ENCODE results near the gene ADAD2. TPM values are rescaled to one million over a fixed set of nuclear protein-coding genes. Genes with fewer than 3 reads are reported as not detected.

Gene ADAD2
- total RNA-seq, 1 donor from 2014 or later = not detected

GRCh38 chr16:84181144-84181915, 9.6 kb upstream of the ADAD2 start:
- Mint-ChIP-seq H3K27ac (ENCODE audit: unreplicated experiment) (no peak overlapping the region), H3K4me1 (peaks cover 19% of the 10 kb centered on the region), H3K4me3 (no peak overlapping the region), H3K9me3 (no peaks in the 10 kb centered on the region), H3K36me3 (ENCODE audit: low read depth) (peaks cover 4% of the 10 kb centered on the region), H3K27me3 (ENCODE audit: low read depth) (no peaks in the 10 kb centered on the region)
- TF ChIP-seq, protein P1, sequence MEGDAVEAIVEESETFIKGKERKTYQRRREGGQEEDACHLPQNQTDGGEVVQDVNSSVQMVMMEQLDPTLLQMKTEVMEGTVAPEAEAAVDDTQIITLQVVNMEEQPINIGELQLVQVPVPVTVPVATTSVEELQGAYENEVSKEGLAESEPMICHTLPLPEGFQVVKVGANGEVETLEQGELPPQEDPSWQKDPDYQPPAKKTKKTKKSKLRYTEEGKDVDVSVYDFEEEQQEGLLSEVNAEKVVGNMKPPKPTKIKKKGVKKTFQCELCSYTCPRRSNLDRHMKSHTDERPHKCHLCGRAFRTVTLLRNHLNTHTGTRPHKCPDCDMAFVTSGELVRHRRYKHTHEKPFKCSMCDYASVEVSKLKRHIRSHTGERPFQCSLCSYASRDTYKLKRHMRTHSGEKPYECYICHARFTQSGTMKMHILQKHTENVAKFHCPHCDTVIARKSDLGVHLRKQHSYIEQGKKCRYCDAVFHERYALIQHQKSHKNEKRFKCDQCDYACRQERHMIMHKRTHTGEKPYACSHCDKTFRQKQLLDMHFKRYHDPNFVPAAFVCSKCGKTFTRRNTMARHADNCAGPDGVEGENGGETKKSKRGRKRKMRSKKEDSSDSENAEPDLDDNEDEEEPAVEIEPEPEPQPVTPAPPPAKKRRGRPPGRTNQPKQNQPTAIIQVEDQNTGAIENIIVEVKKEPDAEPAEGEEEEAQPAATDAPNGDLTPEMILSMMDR (conservative IDR thresholded peaks at IDR 0.05) = no peak
- DNase-seq (ENCODE audit: low read depth, low spot score) = no peak

- TF ChIP-seq, protein P1 (conservative IDR thresholded peaks at IDR 0.05) = no peak
- no peak for DNase-seq (ENCODE audit: low read depth, low spot score)
- Mint-ChIP-seq H3K36me3 (ENCODE audit: low read depth) (peaks cover 4% of the 10 kb centered on the region), H3K27me3 (ENCODE audit: low read depth) (no peaks in the 10 kb centered on the region), H3K27ac (ENCODE audit: unreplicated experiment) (no peak overlapping the region), H3K4me3 (no peak overlapping the region), H3K9me3 (no peaks in the 10 kb centered on the region), H3K4me1 (peaks cover 16% of the 10 kb centered on the region)
Observed at GRCh38 chr16:84182104-84182503, 8.9 kb upstream of the ADAD2 start.

DNA sequence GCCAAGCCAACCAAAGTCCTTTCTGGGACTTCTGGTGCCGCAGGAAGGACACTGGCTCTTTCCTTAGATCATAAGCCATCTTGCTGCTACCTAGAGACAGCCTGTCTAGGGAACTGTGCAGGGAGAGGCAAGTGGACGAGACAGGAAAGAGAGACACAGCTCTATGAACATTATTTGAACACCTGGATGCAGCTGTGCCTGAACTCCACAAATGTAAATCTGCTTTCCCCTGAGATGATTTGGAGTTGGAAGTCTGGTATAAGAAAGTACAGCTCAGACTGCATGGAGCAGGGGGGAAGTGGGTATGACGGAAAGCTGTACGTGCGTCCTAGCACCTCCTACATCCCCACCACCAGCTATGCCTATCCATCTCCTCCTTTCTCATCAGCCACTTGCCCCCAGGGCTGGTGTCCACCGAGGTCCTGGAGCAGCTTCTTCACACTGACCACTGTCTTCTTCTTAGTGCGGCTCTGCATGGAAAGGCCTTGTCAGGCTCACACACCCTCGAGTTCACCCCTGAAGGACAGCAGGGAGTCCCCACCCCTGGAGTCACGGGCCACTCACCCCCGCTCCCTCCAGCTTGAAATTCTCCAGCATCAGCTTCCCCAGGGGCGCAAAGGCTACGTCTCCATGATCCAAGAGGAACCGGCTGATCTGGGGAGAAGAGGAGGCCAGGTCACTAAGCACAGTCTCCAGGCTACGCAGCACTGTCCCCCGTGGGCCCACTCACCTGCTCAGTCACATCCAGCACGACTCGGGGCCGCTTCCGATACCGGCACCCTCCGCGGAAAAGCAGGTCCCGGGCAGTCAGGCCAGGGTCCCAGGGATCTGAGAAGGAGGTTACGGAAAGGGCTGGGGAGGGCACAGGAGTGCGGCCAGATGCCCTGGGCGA, 8.0 kb upstream of the ADAD2 start:
- Mint-ChIP-seq H3K36me3 (ENCODE audit: low read depth) (peaks cover 4% of the 10 kb centered on the region), H3K27ac (ENCODE audit: unreplicated experiment) (no peak overlapping the region), H3K27me3 (ENCODE audit: low read depth) (no peaks in the 10 kb centered on the region), H3K4me1 (peaks cover 9% of the 10 kb centered on the region), H3K9me3 (no peaks in the 10 kb centered on the region), H3K4me3 (peak overlapping the region; percentile 51)
- DNase-seq (ENCODE audit: low read depth, low spot score) = no peak
- TF ChIP-seq, protein P1 (conservative IDR thresholded peaks at IDR 0.05) = no peak

- Mint-ChIP-seq H3K27me3 (ENCODE audit: low read depth) (no peaks in the 10 kb centered on the region), H3K36me3 (ENCODE audit: low read depth) (peaks cover 4% of the 10 kb centered on the region), H3K4me3 (no peak overlapping the region), H3K9me3 (no peaks in the 10 kb centered on the region), H3K4me1 (peaks cover 8% of the 10 kb centered on the region), H3K27ac (ENCODE audit: unreplicated experiment) (no peak overlapping the region)
- TF ChIP-seq, protein P1 (conservative IDR thresholded peaks at IDR 0.05) = no peak
- DNase-seq (ENCODE audit: low read depth, low spot score) = no peak
Observed at GRCh38 chr16:84183572-84183875, 7.4 kb upstream of the ADAD2 start.

DNA sequence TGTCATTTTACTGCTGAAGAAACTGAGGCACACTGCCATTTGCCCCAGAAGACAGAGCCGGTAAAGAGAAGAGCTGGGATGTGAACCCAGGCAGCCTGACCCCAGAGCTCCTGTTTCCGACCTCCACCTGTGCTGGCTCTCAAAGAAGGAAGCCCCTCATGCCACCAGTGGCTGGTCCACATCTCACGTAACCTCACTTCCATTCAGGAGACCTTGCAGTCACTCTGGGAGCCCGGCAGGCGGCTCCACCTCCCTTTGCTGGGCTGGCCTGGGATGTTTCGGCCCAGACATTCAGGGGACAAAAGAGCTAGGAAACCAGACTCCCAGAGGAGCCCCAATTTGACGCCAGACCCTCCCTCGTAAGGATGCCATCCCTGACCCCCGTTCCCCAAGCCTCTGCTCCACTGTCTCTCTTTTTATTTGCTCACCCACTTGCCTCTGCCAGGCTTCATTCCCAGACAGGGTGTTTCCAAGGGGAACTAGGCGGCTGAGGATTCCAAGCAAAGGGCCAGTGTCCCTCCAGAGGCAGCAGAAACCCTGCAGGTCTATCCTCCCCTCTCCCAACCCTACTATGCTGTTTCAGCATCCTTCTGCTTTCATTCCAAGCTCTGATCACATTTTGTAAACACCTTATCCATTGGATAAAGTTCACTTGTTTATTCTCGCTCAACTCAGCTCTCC, 6.9 kb upstream of the ADAD2 start:
- Mint-ChIP-seq H3K27me3 (ENCODE audit: low read depth) (no peaks in the 10 kb centered on the region), H3K36me3 (ENCODE audit: low read depth) (peaks cover 4% of the 10 kb centered on the region), H3K4me1 (peaks cover 8% of the 10 kb centered on the region), H3K4me3 (peak overlapping the region; percentile 98), H3K9me3 (no peaks in the 10 kb centered on the region), H3K27ac (ENCODE audit: unreplicated experiment) (no peak overlapping the region)
- DNase-seq (ENCODE audit: low read depth, low spot score) = no peak
- TF ChIP-seq, protein P1 (conservative IDR thresholded peaks at IDR 0.05) = no peak

Measured in neural crest cell (in vitro differentiated cells).